Measurements from ENCODE around the gene GTF2H1.
"Not testable (repeated sequence)": the region's sequence is repeated elsewhere in the genome, so short reads cannot be mapped to it uniquely, and the experiment has no call there.

Gene GTF2H1

GRCh38 chr11:18317551-18317950, 4.8 kb upstream of the GTF2H1 start:
- Histone ChIP-seq H3K27ac (ENCODE audit: insufficient read depth, low read length, poor library complexity, severe bottlenecking) (no peak overlapping the region), H3K4me1 (ENCODE audit: control insufficient read depth, insufficient read depth, low read length, poor library complexity, severe bottlenecking) (peaks cover 10% of the 10 kb centered on the region), H3K4me3 (ENCODE audit: insufficient read depth, low read depth, low read length, poor library complexity, severe bottlenecking) (no peak overlapping the region), H3K27me3 (replicated peaks; ENCODE audit: control insufficient read depth, insufficient read depth, low read length, poor library complexity, severe bottlenecking) (no peaks in the 10 kb centered on the region), H3K36me3 (ENCODE audit: control insufficient read depth, insufficient read depth, low read length) (no peaks in the 10 kb centered on the region), H3K9me3 (ENCODE audit: control insufficient read depth, low read length) (no peaks in the 10 kb centered on the region)
- no peak for DNase-seq

- no peaks in the 10 kb centered on the region for H3K27me3 ChIP-seq (replicated peaks; ENCODE audit: control insufficient read depth, insufficient read depth, low read length, poor library complexity, severe bottlenecking)
- no peaks in the 10 kb centered on the region for H3K9me3 ChIP-seq (ENCODE audit: control insufficient read depth, low read length)
- DNase-seq: no peak
- H3K4me1 ChIP-seq (ENCODE audit: control insufficient read depth, insufficient read depth, low read length, poor library complexity, severe bottlenecking): peaks cover 31% of the 10 kb centered on the region
- H3K36me3 ChIP-seq (ENCODE audit: control insufficient read depth, insufficient read depth, low read length): no peaks in the 10 kb centered on the region
- no peak overlapping the region for H3K27ac ChIP-seq (ENCODE audit: insufficient read depth, low read length, poor library complexity, severe bottlenecking)
- H3K4me3 ChIP-seq (ENCODE audit: insufficient read depth, low read depth, low read length, poor library complexity, severe bottlenecking): no peak overlapping the region
Measured at GRCh38 chr11:18319914-18320313, 2.5 kb upstream of the GTF2H1 start.

- no peaks in the 10 kb centered on the region for H3K9me3 ChIP-seq (ENCODE audit: control insufficient read depth, low read length)
- H3K4me3 ChIP-seq (ENCODE audit: insufficient read depth, low read depth, low read length, poor library complexity, severe bottlenecking): no peak overlapping the region
- no peak for DNase-seq
- H3K36me3 ChIP-seq (ENCODE audit: control insufficient read depth, insufficient read depth, low read length): peaks cover 2% of the 10 kb centered on the region
- H3K4me1 ChIP-seq (ENCODE audit: control insufficient read depth, insufficient read depth, low read length, poor library complexity, severe bottlenecking): peaks cover 38% of the 10 kb centered on the region
- no peaks in the 10 kb centered on the region for H3K27me3 ChIP-seq (replicated peaks; ENCODE audit: control insufficient read depth, insufficient read depth, low read length, poor library complexity, severe bottlenecking)
- H3K27ac ChIP-seq (ENCODE audit: insufficient read depth, low read length, poor library complexity, severe bottlenecking): no peak overlapping the region
Measured at GRCh38 chr11:18320617-18321016, 1.8 kb upstream of the GTF2H1 start.

- H3K36me3 ChIP-seq (ENCODE audit: control insufficient read depth, insufficient read depth, low read length): peaks cover 8% of the 10 kb centered on the region
- peaks cover 38% of the 10 kb centered on the region for H3K4me1 ChIP-seq (ENCODE audit: control insufficient read depth, insufficient read depth, low read length, poor library complexity, severe bottlenecking)
- no peak for DNase-seq
- H3K9me3 ChIP-seq (ENCODE audit: control insufficient read depth, low read length): no peaks in the 10 kb centered on the region
- no peaks in the 10 kb centered on the region for H3K27me3 ChIP-seq (replicated peaks; ENCODE audit: control insufficient read depth, insufficient read depth, low read length, poor library complexity, severe bottlenecking)
- peak overlapping the region; percentile 99 for H3K27ac ChIP-seq (ENCODE audit: insufficient read depth, low read length, poor library complexity, severe bottlenecking)
- H3K4me3 ChIP-seq (ENCODE audit: insufficient read depth, low read depth, low read length, poor library complexity, severe bottlenecking): peak overlapping the region; percentile 76
Measured at GRCh38 chr11:18321578-18321968, 794 bp upstream of the GTF2H1 start.

- H3K4me1 ChIP-seq (ENCODE audit: control insufficient read depth, insufficient read depth, low read length, poor library complexity, severe bottlenecking): peaks cover 38% of the 10 kb centered on the region
- H3K9me3 ChIP-seq (ENCODE audit: control insufficient read depth, low read length): no peaks in the 10 kb centered on the region
- H3K27me3 ChIP-seq (replicated peaks; ENCODE audit: control insufficient read depth, insufficient read depth, low read length, poor library complexity, severe bottlenecking): no peaks in the 10 kb centered on the region
- peak overlapping the region; percentile 99 for H3K27ac ChIP-seq (ENCODE audit: insufficient read depth, low read length, poor library complexity, severe bottlenecking)
- DNase-seq: no peak
- peak overlapping the region; percentile 76 for H3K4me3 ChIP-seq (ENCODE audit: insufficient read depth, low read depth, low read length, poor library complexity, severe bottlenecking)
- peaks cover 13% of the 10 kb centered on the region for H3K36me3 ChIP-seq (ENCODE audit: control insufficient read depth, insufficient read depth, low read length)
Measured at GRCh38 chr11:18322818-18323570, 627 bp downstream of the GTF2H1 start.

- H3K4me3 ChIP-seq (ENCODE audit: insufficient read depth, low read depth, low read length, poor library complexity, severe bottlenecking): peak overlapping the region; percentile 11
- peaks cover 38% of the 10 kb centered on the region for H3K4me1 ChIP-seq (ENCODE audit: control insufficient read depth, insufficient read depth, low read length, poor library complexity, severe bottlenecking)
- H3K9me3 ChIP-seq (ENCODE audit: control insufficient read depth, low read length); DNase-seq; H3K27me3 ChIP-seq (replicated peaks; ENCODE audit: control insufficient read depth, insufficient read depth, low read length, poor library complexity, severe bottlenecking): not testable (repeated sequence)
- peaks cover 13% of the 10 kb centered on the region for H3K36me3 ChIP-seq (ENCODE audit: control insufficient read depth, insufficient read depth, low read length)
- peak overlapping the region; percentile 3 for H3K27ac ChIP-seq (ENCODE audit: insufficient read depth, low read length, poor library complexity, severe bottlenecking)
Measured at GRCh38 chr11:18323881-18324280, 1.5 kb downstream of the GTF2H1 start.

- no peaks in the 10 kb centered on the region for H3K27me3 ChIP-seq (replicated peaks; ENCODE audit: control insufficient read depth, insufficient read depth, low read length, poor library complexity, severe bottlenecking)
- no peak for DNase-seq
- H3K27ac ChIP-seq (ENCODE audit: insufficient read depth, low read length, poor library complexity, severe bottlenecking): peak overlapping the region; percentile 3
- no peak overlapping the region for H3K4me3 ChIP-seq (ENCODE audit: insufficient read depth, low read depth, low read length, poor library complexity, severe bottlenecking)
- H3K36me3 ChIP-seq (ENCODE audit: control insufficient read depth, insufficient read depth, low read length): peaks cover 13% of the 10 kb centered on the region
- peaks cover 38% of the 10 kb centered on the region for H3K4me1 ChIP-seq (ENCODE audit: control insufficient read depth, insufficient read depth, low read length, poor library complexity, severe bottlenecking)
- H3K9me3 ChIP-seq (ENCODE audit: control insufficient read depth, low read length): no peaks in the 10 kb centered on the region
Measured at GRCh38 chr11:18324381-18324780, 2.0 kb downstream of the GTF2H1 start.

- H3K4me3 ChIP-seq (ENCODE audit: insufficient read depth, low read depth, low read length, poor library complexity, severe bottlenecking): no peak overlapping the region
- no peak overlapping the region for H3K27ac ChIP-seq (ENCODE audit: insufficient read depth, low read length, poor library complexity, severe bottlenecking)
- DNase-seq: no peak
- no peaks in the 10 kb centered on the region for H3K27me3 ChIP-seq (replicated peaks; ENCODE audit: control insufficient read depth, insufficient read depth, low read length, poor library complexity, severe bottlenecking)
- no peaks in the 10 kb centered on the region for H3K9me3 ChIP-seq (ENCODE audit: control insufficient read depth, low read length)
- H3K36me3 ChIP-seq (ENCODE audit: control insufficient read depth, insufficient read depth, low read length): peaks cover 22% of the 10 kb centered on the region
- H3K4me1 ChIP-seq (ENCODE audit: control insufficient read depth, insufficient read depth, low read length, poor library complexity, severe bottlenecking): peaks cover 42% of the 10 kb centered on the region
Measured at GRCh38 chr11:18329196-18329870, 7.0 kb downstream of the GTF2H1 start.

- Histone ChIP-seq H3K27me3 (replicated peaks; ENCODE audit: control insufficient read depth, insufficient read depth, low read length, poor library complexity, severe bottlenecking) (no peaks in the 10 kb centered on the region), H3K9me3 (ENCODE audit: control insufficient read depth, low read length) (no peaks in the 10 kb centered on the region), H3K4me1 (ENCODE audit: control insufficient read depth, insufficient read depth, low read length, poor library complexity, severe bottlenecking) (peaks cover 29% of the 10 kb centered on the region), H3K4me3 (ENCODE audit: insufficient read depth, low read depth, low read length, poor library complexity, severe bottlenecking) (no peak overlapping the region), H3K36me3 (ENCODE audit: control insufficient read depth, insufficient read depth, low read length) (peaks cover 30% of the 10 kb centered on the region), H3K27ac (ENCODE audit: insufficient read depth, low read length, poor library complexity, severe bottlenecking) (peak overlapping the region; percentile 66)
- DNase-seq: no peak
Measured at GRCh38 chr11:18330921-18331320, 8.6 kb downstream of the GTF2H1 start.

GRCh38 chr11:18332302-18332701, 9.9 kb downstream of the GTF2H1 start:
- Histone ChIP-seq H3K4me3 (ENCODE audit: insufficient read depth, low read depth, low read length, poor library complexity, severe bottlenecking) (no peak overlapping the region), H3K36me3 (ENCODE audit: control insufficient read depth, insufficient read depth, low read length) (peaks cover 35% of the 10 kb centered on the region), H3K9me3 (ENCODE audit: control insufficient read depth, low read length) (no peaks in the 10 kb centered on the region), H3K4me1 (ENCODE audit: control insufficient read depth, insufficient read depth, low read length, poor library complexity, severe bottlenecking) (peaks cover 29% of the 10 kb centered on the region), H3K27me3 (replicated peaks; ENCODE audit: control insufficient read depth, insufficient read depth, low read length, poor library complexity, severe bottlenecking) (no peaks in the 10 kb centered on the region), H3K27ac (ENCODE audit: insufficient read depth, low read length, poor library complexity, severe bottlenecking) (peak overlapping the region; percentile 66)
- DNase-seq: no peak
